ENCODE results near the gene ATOSB. TPM values are rescaled to one million over a fixed set of nuclear protein-coding genes. Genes with fewer than 3 reads are reported as not detected.
"Not testable (repeated sequence)": the region's sequence is repeated elsewhere in the genome, so short reads cannot be mapped to it uniquely, and the experiment has no call there.

ATOSB gene, protein sequence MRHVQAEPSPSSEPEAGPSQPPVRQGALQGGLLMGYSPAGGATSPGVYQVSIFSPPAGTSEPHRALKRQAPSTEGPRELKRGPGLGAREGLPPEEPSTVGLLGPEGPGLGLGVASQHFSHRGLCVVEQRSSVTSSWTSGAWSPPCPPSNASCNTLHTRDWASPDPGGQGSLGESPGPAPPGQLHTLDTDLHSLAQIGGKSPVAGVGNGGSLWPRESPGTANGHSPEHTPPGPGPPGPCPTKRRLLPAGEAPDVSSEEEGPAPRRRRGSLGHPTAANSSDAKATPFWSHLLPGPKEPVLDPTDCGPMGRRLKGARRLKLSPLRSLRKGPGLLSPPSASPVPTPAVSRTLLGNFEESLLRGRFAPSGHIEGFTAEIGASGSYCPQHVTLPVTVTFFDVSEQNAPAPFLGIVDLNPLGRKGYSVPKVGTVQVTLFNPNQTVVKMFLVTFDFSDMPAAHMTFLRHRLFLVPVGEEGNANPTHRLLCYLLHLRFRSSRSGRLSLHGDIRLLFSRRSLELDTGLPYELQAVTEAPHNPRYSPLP
- 8.8 TPM for total RNA-seq

DNA sequence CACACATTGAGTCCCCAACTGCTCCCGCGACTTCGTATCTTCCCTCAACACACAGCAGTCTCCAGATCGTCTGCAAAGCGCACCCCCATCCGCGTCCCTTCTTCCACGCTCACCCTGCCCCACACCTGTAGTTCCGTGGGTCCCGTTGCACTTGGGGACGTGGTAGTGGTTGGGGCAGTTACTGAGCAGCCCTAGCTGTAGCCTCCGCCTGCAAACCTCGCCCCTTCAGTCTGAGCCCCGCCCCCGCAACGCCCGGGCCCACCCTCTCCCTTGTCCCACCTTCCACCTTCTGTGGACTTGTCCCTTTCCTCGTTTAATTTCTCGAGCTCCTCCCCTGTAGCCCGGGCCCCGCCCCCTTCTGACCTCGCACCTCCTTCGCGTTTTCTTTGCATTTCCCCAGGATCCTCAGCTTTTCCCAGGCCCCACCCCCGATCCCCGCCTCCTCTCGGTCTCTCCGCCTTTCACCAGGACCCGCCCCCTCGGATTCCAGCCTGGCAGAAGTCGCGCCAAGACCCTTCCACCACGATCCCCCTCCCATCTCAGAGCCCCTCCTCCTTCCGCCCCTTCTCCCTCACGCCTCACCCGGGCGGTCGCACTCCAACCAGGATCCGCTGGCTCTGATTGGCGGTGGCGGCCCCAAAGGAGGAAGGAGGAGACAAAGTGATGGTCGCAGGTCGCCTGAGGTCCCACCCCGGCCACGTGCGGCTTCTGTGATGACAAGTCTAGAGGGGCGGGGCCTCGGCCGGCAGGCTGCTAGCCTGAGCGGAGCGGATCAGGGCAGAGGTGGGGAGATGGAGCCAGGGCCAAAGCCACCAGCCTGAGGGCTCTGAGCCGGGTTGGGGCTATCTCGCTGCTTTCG, at the start of gene ATOSB:
ATOSB (minus strand) TSS at position 183 of the 859 bp plus-strand sequence. CDS start 7,588 bp downstream, outside the sequence.
- DNase-seq = peak; percentile 94

DNA sequence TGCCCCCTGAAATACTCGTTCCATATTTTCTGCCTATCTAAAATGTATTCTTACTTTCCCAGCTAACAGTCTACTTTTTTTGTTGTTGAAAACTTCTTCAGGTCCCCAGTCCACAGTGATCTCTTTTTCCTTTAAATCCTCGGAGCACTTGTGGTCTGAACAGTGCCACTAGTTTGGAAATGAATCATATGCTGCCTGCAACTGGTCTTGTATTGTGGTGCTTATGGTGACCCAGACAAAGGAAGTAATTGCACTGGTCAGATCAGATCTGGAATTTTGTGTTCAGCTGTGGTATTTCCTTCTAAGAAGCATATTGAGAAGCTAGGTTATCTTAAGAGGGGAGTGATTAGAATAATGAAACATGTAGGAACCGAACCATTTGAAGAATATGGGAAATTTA, 49.0 kb upstream of the ATOSB start:
- no peak for DNase-seq

DNA sequence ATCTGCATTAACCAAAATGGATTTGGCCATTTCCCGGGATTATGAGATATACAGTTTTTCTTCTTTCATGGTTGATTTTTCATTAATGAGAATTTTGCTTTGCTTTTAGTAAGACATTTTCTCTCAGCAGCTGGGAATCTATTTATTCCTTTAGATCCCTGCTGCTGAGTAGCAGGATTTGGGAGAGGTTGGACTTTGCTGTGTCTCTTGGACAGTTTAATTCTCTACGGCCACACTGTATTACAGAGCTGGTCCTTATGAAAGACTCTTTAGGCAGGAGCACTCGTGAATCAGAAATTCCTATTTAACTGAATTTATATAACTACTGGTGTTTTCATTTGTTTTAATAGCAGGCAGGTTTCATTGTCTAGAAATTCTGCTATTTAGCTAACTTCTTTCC, 47.8 kb upstream of the ATOSB start:
- DNase-seq = no peak

DNA sequence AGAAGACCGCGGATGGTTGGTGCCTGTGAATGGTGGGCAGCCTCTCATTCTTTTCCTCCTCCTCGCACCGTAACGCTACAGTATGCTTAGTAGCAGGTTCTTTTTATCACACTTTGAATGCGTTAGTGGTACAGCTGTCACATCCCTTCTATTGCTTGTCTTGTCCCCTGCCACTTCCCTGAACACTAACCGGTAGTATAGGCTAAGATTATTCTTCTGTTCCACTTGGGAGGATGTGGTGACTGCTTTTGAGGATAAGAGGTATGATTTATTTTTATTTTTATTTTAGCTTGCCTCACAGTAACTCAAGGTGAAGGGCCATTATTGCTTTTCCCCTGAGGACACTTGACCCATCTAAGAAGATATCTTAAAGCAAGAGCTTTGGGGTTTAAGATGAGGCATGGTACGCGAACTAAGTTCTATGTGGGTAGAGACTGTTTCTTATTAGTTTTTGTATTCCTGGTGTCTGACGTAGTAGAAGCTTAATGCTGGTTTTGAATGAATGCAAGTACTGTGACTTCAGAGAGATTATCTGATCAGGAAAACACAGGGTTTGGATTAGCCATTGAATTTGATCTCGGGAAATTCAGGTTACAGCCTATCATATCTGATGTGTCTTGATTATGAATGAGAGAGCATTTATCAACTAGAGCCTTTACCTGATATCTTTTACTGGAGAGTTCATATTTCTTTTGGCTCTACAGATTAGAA, 47.1 kb upstream of the ATOSB start:
- DNase-seq = no peak

DNA sequence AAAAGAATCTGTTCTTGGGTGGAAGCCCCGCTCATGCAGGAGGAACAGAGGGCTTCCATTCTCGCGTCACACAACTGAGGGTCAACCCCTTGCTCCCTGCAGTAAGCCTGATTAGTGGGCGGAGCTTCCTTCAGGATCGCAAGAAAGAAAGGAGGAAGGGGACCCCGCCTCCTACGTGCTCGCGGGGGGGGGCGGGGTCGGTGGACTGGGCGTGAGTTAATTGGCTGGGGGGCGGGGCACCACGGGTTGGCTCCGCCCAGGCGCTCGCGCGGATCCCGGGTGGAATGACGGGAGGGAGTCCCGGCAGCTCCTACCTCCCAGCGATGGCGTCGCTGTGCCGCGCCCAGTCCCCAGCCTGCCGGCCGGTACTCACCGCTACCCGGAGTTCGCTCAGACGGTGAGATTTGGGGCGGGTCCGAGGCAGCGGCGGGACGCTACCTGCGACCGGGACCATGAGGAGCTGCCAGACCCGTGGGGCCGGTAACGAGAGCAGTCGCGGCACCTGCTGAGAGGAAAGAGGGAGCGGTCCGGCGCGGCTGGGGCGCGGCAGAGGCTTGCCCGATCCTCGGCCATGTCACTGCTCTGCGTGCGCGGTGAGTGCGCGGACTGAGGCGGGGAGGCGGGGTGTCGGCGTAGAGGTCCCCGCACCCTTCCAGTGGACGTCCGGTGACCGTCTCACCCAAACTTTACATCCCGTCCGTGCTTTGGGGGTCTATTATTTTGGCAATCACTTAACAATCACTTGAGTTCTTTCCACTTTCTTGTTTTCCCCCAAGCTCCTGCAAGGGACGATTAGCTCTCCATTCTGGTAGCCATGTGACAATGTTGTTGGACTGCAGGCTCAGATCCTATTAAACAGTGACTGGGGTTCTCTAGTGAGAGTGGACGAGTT, 46.3 kb upstream of the ATOSB start, which contains the start of gene UNC13B:
UNC13B (plus strand) TSS at position 297 of the 892 bp plus-strand sequence; CDS start at position 572, 275 bp downstream.
- DNase-seq = peak; percentile 79

DNA sequence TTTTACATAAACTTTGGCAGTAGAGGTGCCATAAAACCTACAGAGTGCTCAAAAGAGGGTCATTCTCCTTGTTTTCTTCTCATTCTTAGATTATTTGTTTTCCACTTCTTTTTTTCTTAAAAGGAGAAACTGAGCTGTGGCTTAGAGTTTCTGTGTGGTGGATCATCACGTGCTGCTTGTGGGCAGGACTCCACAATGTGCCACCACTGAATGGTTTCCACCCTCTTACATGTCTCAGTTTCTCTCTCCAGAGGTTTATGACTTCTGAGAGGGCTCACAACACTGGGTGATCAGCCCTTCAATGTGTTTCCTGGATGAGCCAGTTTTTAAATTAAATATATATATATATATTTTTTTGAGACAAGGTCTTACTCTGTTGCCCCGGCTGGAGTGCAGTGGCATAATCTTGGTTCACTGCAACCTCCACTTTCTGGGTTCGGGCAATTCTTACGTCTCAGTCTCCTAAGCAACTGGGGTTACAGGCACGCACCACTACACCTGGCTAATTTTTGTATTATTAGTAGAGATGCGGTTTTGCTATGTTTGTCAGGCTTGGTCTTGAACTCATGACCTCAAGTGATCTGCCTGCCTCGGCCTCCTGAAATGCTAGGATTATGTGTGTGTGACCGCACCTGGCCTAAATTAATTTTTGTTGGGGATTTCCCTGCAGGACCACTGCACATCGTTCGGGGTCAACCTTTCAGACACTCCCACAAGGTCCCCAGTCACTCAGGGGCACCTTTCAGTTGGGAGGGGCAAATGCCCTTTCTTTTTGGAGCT, 43.0 kb upstream of the ATOSB start:
- DNase-seq = no peak

DNA sequence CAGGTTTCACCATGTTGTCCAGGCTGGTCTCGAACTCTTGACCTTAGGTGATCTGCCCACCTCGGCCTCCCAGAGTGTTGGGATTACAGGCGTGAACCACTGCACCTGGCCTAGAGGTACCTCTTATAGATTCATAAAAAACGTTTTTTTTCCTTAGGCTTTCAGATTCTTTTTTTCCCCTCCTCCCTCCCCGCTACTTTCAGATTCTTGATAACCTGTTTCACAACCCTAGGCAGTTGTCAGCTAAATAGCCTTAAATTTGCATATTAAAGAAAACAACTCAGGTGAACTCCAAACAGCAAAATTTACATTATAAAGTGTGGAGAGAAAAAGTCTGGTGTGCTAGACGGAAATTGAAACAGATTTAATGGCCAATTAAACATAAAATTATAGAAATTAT, 42.2 kb upstream of the ATOSB start:
- DNase-seq = not testable (repeated sequence)

DNA sequence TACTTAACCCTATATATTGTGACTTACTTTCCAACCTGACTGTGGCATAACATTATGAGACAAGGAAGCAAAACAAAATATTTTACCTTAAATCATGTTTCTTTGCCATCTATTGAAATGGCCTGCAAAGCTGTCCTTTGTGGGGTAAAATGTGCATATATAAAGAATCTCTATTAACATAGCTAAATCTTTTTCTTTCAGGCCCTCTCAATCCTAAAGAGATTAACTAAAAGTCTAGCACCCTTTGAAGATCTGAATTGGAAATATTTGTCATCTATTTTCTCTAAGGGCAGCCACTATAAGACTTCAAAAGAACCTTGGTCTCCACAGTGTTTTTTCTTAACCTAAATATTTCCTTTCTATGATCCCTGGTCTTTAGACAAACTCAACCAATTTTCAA, 41.1 kb upstream of the ATOSB start:
- no peak for DNase-seq

DNA sequence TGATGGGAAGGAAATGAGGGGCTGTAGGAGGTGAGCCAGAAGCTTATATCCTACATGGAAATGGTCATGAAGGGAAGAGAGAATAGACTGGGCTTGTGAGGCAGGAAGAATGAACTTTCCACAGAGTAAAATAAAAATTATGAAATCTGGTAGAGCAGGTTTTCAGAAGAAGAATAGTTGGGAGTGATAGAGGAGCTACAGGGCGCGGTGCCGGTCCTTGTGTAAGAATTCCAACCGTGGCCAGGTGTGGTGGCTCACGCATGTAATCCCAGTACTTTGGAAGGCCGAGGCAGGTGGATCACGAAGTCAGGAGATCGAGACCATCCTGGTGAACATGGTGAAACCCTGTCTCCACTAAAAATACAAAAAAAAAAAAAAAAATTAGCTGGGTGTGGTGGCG, 37.3 kb upstream of the ATOSB start:
- DNase-seq = no peak

DNA sequence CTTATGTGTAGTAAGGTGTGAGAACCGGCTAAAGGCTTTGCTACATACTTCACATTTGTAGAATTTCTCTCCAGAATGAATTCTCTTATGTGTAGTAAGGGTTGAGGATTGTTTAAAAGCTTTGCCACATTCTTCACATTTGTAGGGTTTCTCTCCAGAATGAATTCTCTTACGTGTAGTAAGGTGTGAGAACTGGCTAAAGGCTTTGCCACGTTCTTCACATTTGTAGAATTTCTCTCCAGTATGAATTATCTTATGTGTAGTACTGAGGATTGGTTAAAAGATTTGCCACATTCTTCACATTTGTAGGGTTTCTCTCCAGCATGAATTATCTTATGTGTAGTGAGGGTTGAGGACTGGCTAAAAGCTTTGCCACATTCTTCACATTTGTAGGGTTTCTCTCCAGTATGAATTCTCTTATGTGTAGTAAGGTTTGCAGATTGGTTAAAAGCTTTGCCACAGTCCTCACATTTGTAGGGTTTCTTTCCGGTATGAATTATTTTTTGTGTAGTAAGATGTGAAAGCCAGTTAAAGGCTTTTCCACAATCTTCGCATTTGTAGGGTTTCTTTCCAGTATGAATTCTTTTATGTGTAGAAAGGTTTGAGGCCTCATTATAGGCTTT, 32.4 kb upstream of the ATOSB start:
- not testable (repeated sequence) for DNase-seq

DNA sequence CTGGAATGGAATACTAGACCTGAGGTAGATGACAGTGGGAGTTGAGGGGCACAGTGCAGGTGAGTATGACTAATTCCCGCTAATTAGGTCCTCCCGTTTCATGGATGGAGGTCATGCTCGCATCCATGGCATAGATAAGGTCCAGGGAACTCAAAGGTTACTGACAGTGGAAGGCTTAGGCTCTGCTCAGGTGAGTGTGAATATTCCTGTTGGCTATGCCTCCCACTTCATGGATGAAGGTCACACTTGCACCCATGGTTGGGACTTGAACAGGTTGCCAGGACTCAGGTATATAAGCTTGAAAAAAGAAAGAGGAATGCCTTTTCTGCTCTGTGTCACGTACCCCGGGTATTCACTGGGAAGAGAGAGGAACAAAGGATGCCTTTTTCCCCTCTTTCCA, 26.4 kb upstream of the ATOSB start:
- DNase-seq = no peak

DNA sequence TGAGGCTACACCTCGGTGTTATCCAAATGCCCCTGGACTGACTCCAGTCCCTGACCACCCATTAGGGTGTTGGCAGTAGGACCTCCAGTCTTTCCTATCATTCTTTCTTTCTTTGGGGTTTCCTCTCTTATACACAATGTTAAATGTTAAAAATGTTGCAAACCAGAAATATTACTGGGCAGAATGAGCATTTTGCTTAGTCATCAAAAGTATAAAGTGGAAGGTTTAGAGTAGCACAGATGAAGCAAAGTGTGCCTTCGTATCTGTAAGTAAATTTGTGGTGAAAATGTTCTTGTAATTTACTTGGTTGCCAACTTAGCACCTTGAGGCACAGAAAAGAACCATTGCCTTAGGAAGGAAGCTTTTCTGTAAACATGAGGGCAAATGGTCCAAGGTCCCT, 24.4 kb upstream of the ATOSB start:
- no peak for DNase-seq

DNA sequence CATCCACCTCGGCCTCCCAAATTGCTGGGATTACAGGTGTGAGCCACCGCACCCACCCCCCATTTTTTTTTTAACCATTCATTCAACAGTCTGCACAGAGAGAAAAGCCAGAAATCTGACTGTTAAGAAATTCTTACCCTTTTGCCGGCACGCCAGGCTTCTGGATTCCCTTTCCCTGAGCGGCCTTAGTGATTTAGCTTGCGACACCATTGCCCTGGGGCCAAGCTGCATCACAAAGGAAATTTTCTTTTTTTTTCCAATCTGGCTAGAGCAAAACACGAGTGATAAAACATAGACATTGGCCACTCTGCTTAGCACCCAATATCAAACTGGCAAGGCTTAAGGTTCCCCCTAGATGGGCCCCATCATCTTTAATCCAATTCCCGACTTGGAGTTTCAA, 21.2 kb upstream of the ATOSB start:
- DNase-seq = no peak

DNA sequence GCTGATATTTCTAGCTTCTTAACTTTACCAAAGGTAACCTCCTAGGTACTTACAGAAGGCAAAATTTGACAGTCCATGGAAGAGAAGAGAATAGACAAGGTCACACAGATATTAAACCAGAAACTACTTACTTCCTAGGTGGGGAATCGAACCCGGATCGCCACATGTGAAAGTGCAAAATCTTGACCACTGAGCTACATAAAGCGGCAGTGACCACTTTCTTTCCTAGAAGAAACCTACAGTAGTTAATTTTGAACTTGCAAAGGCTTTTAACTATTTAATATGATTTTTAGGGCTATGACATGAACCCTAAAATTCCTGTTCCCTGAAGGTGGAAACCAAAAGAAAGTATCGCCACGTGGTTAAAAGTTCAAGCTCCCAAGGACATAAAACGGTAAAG, 20.3 kb upstream of the ATOSB start:
- no peak for DNase-seq

DNA sequence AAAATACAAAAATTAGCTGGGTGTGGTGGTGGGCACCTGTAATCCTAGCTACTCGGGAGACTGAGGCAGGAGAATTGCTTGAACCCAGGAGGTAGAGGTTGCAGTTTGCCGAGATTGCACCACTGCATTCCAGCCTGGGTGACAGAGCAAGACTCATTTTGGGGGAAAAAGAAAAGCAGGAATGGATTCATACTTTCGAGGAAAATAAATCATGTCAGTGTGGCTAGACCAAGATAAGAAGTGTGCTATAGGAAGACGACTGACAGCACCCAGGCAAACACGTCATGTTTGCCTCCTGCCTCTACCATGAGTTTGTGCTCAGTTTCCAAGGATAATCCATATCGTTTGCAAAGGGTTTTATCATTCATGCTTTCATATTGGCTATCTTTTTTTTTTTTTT, 19.3 kb upstream of the ATOSB start:
- DNase-seq = no peak

DNA sequence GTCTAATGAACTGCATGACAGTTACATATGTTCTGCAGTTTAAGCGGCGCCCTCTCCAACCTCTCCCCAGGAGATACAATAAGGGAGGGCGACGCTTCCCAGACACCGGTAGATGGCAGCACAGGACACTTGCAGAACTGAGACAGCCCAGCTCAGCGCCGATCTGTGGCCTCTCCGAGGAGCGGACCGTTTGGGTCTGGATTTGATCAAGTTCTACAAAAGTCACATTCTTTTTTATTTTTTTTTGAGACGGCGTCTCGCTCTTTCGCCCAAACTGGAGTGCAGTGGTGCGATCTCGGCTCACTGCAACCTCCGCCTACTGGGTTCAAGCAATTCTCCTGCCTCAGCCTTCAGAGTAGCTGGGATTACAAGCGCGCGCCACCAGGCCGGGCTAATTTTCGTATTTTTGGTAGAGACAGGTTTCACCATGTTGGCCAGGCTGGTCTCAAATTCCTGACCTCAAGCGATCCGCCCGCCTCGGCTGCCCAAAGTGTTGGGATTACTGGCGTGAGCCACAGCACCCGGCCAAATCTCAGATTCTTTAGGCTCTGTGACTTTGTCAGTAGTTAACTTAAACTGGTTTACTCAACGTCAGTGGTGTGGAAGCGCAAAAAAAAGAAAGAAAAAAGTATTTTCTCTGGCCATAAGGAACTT, 1.4 kb upstream of the ATOSB start:
- DNase-seq = peak; percentile 89

DNA sequence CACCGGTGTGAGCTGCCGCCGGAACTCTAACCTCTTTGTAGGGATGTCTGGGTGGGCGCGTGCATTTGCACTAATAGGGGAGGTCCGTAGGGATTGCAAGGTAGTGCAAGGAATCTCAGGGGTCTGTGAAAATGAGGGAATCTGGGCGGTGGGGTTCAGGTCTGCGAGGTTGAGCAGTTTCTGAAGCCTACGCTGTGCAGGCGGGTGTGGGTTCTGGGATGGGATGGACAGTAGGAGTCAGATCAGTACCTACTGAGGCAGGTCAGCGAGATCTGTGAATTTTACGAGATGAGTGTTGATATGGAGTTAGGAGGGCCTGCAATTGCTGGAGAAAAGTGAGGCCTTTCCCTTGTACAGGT, 856 bp upstream of the ATOSB start:
- DNase-seq = no peak

DNA sequence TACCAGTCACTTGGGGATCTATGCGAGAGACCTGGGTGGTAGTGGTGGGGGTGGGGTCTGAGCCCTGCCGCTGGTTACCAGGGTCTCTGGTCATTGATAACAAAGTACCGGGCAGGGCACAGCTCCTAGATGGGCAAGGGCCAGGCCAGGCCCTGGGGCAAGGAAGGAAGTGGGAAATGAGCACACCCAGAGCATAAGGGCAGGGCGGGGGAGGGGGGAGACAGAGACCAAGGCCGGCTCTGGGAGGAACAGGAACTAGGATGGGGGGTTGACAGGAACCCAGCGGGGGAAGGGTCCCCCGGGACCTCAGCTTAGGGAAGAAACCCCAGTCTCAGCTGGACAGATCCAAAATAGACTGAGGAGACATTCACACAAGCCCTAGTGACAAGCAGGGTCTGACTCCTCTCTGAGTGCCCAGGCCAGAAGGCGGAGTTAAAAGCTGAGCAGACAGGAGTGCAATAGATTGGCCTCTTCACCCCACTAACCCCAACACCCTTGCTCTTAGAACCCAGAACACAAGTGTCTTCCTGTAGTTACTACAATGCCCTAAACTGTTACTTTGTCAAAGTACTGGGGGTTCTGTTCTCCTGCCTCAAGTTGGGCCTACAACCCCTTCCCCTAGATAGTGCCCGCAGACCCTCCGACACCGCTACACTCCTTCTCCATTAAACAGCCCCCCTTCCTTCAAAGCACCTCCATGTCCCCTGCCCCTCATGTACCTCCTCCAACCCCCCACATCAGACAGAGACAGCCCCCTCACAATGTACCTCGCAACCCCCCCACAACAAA, 628 bp downstream of the ATOSB start:
- peak; percentile 56 for DNase-seq
